Stimulated activated CD4-positive, alpha-beta T cell treated with anti-CD3 and anti-CD28 coated beads, Interleukin-15, amount 100 ng/mL, for 24 hours (primary cell): Measurements from ENCODE around the gene SCAF1.

ENCODE experiments used
- DNase-seq: peaks from one replicate; pipeline ENCODE4 v3.0.0-alpha.2; 2020

SCAF1 gene

DNA sequence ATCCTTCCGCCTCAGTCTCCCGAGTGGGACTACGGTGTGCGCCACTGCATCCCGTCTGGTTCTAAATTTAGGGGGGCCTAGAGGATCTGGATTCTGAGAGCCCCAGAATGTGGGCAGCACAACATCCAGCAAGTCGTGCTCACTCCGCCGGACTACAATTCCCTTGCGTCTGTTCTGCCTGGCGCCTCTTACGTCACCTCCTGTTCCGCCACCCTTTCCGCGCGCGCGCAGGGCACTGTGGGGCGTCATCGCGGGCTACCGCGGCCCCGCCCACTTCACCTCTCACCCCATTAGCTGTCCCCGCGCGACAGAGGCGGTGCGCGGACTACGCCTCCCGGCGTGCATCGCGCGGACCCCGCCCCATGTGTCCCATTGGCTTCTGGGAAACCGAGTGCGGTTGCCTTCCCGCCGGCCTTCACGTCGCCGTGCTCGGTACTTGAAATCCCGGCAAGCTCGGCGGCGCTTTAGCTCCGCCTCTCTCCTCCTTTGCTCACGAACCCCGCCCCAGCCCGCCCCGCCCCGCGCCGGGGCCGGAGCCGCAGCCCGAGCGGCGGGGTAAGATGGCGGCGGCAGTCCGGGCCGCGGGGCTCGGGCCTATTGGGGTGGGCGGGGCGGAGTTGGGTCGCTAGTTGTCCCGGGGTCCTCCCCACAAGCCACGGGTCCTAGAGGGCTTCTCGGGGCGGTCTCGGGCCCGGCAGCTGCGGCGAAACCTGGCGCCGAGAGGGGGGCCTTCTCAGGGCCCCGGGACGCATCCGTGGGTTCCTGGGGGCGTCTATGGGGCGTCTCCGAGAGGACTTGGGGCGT, at the start of gene SCAF1:
SCAF1 (plus strand) TSS at position 522 of the 804 bp plus-strand sequence. CDS start 2,818 bp downstream, outside the sequence.
- DNase-seq, result peak; percentile 99

GRCh38 chr19:49592486-49593232, 49.4 kb upstream of the SCAF1 start:
- DNase-seq, result peak; percentile 35

DNA sequence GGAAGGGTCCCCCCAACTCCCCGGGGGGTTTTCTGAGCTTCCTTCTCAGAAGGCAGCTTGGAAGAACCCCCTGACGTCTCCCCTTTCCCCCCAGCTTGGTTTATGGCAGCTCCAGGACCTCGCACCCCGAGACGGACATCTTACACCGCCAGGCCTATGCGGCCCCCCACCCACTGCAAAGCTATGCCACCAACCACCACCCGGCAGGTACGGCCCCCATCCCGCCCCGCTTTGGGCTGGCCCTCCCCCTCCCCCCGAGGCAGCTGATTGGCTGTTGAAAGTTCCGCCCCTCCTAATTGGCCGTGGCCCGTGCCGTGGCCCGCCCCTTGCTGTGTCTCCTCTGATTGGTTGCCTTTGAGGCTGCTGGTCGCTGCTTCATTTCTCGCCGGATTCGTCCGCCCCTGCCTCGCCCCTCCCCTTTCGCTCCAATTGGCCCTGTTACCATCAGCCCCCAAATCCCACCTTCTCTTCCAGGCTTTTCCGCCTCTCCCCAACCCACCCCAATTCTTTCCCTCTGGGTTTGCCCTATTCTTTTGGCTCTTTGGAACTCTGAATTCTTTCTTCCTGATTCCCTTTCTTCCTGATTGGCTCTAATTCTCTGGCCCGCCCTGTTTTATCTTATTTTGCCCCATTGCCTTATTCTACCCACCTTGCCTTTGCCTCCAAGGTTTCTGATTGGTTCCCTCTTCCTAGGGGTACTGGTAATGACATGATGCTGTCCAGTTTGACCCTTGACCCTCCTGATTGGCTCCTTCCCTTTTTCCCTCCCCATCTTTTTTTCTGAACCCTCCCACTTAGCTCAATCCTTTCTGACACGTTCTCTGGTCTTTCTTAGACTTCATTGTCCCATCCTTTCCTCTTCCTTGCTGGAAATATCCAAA, 48.5 kb upstream of the SCAF1 start:
- peak; percentile 98 for DNase-seq

- no peak for DNase-seq
Observed at GRCh38 chr19:49594157-49594992, 47.6 kb upstream of the SCAF1 start.

GRCh38 chr19:49594993-49595818, 46.8 kb upstream of the SCAF1 start:
- no peak for DNase-seq

DNA sequence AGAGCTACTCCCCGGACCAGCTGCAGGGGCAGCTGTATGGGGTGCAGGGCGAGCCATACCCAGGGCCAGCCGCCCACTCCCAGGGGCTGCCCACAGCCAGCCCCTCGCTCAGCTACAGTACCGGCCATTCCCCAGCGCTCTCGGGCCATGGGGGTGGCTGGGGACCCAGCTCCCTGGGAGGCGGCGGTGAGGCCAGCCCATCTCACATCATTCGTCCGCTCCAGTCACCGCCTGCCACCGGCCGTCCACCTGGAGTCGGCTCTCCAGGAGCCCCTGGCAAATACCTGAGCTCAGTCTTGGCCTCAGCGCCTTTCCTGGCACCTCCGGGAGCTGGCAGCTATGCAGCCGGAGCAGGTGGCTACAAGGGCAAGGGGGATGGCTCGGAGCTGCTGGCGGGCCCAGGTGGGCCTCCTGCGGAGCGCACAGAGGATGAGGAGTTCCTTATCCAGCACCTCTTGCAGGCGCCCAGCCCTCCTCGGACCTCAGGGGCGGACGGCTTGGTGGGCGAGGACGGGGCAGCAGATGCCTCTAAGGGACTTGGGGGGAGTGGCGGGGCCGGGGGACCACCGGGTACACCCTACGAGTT, 46.1 kb upstream of the SCAF1 start:
- DNase-seq, result no peak

GRCh38 chr19:49596407-49596806, 45.6 kb upstream of the SCAF1 start:
- DNase-seq, result no peak

GRCh38 chr19:49596954-49597702, 44.9 kb upstream of the SCAF1 start:
- no peak for DNase-seq

GRCh38 chr19:49597703-49597974, 44.4 kb upstream of the SCAF1 start:
- no peak for DNase-seq

DNA sequence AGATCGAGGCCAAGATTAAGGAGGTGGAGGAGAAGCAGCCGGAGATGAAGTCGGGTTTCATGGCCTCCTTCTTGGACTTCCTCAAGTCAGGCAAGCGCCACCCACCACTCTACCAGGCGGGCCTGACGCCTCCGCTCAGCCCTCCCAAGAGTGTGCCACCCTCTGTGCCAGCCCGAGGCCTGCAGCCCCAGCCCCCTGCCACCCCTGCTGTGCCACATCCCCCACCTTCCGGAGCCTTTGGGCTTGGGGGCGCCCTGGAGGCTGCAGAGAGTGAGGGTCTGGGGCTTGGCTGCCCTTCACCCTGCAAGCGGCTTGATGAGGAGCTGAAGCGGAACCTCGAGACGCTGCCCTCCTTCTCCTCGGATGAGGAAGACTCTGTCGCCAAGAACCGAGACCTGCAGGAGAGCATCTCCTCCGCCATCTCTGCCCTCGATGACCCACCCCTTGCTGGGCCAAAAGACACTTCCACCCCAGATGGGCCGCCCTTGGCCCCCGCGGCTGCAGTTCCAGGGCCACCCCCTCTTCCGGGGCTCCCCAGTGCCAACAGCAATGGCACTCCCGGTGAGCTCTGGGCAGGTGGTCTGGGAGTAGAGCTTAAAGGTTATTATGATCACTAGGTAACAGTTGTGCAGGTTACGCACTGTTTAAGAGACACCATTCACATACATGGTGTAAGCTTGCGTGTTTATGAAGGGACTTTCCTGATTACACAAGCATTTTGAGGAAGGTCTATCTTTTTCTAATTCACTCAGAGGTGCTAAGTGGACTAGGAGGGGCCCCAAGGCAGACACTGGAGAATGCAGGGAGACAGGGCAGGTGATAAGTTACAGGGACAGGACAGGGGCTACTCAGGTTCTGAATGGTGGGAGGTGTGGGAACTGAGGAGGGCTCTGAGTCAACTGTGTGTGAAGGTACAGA, 42.4 kb upstream of the SCAF1 start:
- DNase-seq, result no peak

DNA sequence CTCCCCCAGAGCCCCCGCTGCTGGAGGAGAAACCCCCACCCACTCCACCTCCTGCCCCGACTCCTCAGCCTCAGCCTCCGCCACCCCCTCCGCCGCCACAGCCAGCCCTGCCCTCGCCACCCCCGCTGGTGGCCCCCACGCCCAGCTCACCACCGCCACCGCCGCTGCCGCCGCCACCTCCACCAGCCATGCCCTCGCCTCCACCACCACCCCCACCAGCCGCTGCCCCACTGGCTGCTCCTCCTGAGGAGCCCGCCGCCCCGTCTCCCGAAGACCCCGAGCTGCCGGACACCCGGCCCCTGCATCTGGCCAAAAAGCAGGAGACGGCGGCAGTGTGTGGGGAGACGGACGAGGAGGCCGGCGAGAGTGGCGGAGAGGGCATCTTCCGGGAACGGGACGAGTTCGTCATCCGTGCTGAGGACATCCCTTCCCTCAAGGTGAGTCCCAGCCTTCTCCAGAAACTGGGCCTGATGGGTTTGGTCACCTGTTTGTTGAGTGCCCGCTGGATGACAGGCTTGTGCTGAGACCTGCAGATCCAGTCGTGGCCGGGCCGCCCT, 40.4 kb upstream of the SCAF1 start:
- no peak for DNase-seq

- no peak for DNase-seq
Observed at GRCh38 chr19:49602806-49603205, 39.2 kb upstream of the SCAF1 start.

DNA sequence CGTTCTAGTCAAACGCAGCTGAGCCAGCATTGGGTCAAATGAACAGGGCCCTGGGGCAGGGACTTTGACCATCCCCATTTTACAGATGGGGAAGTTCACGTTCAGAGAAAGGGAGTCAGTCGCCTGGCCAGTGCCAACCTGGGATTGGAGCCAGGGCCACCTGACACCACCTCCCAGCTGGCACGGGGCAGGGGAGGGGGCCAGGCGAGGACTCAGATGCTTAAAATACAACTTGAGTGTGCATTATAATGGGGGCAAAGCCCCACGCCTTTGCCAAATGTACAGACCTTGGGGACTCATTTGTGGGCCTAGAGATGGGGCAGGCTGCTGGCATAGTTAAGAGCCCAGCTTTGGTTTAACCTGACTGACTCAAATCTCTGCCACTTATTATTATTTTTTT, 36.4 kb upstream of the SCAF1 start:
- DNase-seq, result no peak

GRCh38 chr19:49609499-49610092, 32.4 kb upstream of the SCAF1 start:
- no peak for DNase-seq

- no peak for DNase-seq
Observed at GRCh38 chr19:49613374-49613773, 28.6 kb upstream of the SCAF1 start.

DNA sequence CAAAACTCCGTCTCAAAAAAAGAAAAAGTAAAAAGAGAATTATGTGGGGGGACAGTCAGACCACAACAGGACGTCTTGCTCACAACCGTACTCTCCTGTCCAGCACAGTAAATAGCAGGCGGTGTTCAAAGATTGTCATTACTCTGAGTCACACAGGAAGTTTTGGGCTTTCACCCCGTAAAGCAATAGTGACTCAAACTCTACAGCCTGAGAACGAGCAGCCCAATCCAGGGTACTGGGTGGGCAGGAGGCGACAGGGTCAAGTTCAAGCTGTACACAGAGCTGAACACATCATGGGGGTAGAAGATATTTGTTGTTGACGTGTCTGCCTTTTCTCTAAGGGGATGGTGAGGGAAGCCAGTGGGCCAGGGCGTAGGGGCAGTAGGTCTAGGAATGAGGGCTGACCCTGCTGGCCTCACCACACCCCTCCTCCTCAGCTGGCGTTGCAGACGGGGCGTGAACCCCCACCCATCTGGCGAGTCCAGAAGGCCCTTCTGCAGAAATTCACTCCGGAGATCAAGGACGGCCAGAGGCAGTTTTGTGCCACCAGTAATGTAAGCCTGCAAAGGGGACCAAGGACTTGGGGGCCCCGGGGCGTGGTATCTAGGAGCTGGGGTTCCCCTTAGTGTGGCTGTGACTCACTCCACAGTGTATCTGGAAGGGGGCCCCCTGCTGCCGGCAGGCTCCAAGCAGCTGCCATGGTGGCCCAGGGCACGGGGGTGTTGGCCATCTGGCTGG, 27.7 kb upstream of the SCAF1 start:
- peak; percentile 27 for DNase-seq

DNA sequence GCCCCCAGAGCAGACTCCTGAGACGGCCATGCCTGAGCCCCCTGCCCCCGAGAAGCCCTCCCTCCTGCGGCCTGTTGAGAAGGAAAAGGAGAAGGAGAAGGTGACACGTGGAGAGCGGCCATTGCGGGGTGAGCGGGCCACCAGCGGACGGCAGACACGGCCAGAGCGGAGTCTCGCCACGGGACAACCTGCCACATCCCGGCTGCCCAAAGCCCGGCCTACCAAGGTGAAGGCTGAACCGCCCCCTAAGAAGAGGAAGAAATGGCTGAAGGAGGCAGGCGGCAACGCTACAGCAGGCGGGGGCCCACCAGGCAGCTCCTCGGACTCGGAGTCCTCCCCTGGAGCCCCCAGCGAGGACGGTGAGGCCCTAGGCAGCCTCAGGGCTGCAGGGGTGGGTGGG, 26.1 kb upstream of the SCAF1 start:
- no peak for DNase-seq

GRCh38 chr19:49616532-49616931, 25.5 kb upstream of the SCAF1 start:
- no peak for DNase-seq
